HCT116 (cell line): ENCODE data around the gene STMND1. TPM values are rescaled to one million over a fixed set of nuclear protein-coding genes. Genes with fewer than 3 reads are reported as not detected.

Experiments
- ATAC-seq: fragments of 200-7000 bp; cut with Tn5 transposase; 2 replicates; pipeline ENCODE4 v1.9.1; 2020; ENCODE audit warnings: mild to moderate bottlenecking, moderate library complexity
- BruUV-seq: library from RNA; stranded (reverse); fragments of 400-500 nt; replicated peaks from 2 replicates; lab custom pipeline; 2021; lab: Mats Ljungman, UMichigan
- CTCF ChIA-PET: fragments of 300-600 bp; sonication (Branson Sonifier 250); formaldehyde crosslinking; loops from one replicate; lab custom pipeline; 2021; ENCODE audit warnings: antibody characterized with exemption; lab: Charles Lee
- POLR2A ChIA-PET: fragments of 300-600, 350-600 bp; sonication (Branson Sonifier 250); formaldehyde crosslinking; loops from one replicate; lab custom pipeline; 2021; ENCODE audit warnings: antibody characterized with exemption; lab: Charles Lee
- RAD21 ChIA-PET, 2 experiments: fragments of 300-600 bp; sonication (Branson Sonifier 250); formaldehyde crosslinking; loops; one replicate each; lab custom pipeline; 2023; ENCODE audit warnings: low total read pairs in 2 of 2; ENCODE audit not compliant: uncharacterized antibody in 2 of 2, unreplicated experiment in 2 of 2, low non-redundant PET in 1 of 2; lab: Charles Lee
- DNase-seq: peaks from one replicate; pipeline ENCODE4 v3.0.0-alpha.2; 2010; ENCODE audit warnings: low read depth, low spot score
- H2AFZ ChIP-seq: fragments of 200-600 bp; shearing (Covaris generic), sonication (generic); 2 replicates; pipeline ENCODE4 v1.6.1; 2017; ENCODE audit warnings: low read depth, mixed run types, mixed read lengths, antibody characterized with exemption, low read length; ENCODE audit not compliant: poor library complexity, severe bottlenecking
- H3K27ac ChIP-seq: 2 replicates; pipeline ENCODE4 v1.5.1; 2012; ENCODE audit warnings: low read depth, low read length
- H3K27me3 ChIP-seq: fragments of 200-600 bp; sonication (generic); 2 replicates; pipeline ENCODE4 v1.6.1; 2016; ENCODE audit warnings: mixed run types, low read length, mixed read lengths; ENCODE audit not compliant: insufficient read depth
- H3K36me3 ChIP-seq, 2 experiments: fragments of 200-500 bp in 1 of 2; fragments of 200-600 bp in 1 of 2; sonication (Bioruptor generic) in 1 of 2; sonication (generic) in 1 of 2; 2 replicates each; pipeline versions ENCODE4 v1.5.1 to v1.6.1; 2014 to 2016; ENCODE audit warnings: low read length in 2 of 2, inconsistent platforms in 1 of 2, mixed read lengths in 1 of 2, mixed run types in 1 of 2; ENCODE audit not compliant: insufficient read depth in 2 of 2, control insufficient read depth in 1 of 2
- H3K4me1 ChIP-seq, 2 experiments: fragments of 200-600 bp in 1 of 2; sonication (generic) in 1 of 2; 2 replicates each; pipeline versions ENCODE4 v1.5.1 to v1.6.1; 2012 to 2017; ENCODE audit warnings: low read length in 2 of 2, inconsistent platforms in 1 of 2, mild to moderate bottlenecking in 1 of 2, mixed read lengths in 1 of 2, mixed run types in 1 of 2, moderate library complexity in 1 of 2; ENCODE audit not compliant: insufficient read depth in 2 of 2, control insufficient read depth in 1 of 2
- H3K4me2 ChIP-seq: fragments of 200-600 bp; sonication (generic); 2 replicates; pipeline ENCODE4 v1.6.1; 2017; ENCODE audit warnings: mixed run types, low read length, mixed read lengths
- H3K4me3 ChIP-seq, 2 experiments: fragments of 200-600 bp in 1 of 2; sonication (generic) in 1 of 2; replicated peaks in 1 of 2; 2 replicates each; pipeline ENCODE4 v1.5.1; 2011 to 2016; ENCODE audit warnings: low read length in 2 of 2, control low read depth in 1 of 2, low read depth in 1 of 2, mild to moderate bottlenecking in 1 of 2, mixed read lengths in 1 of 2, mixed run types in 1 of 2
- H3K79me2 ChIP-seq: fragments of 200-600 bp; sonication (generic); 2 replicates; pipeline ENCODE4 v1.6.1; 2017; ENCODE audit warnings: mild to moderate bottlenecking, mixed run types, low read length, moderate library complexity, mixed read lengths; ENCODE audit not compliant: insufficient read depth
- H3K9ac ChIP-seq: fragments of 200-600 bp; sonication (generic); 2 replicates; pipeline ENCODE4 v1.6.1; 2016; ENCODE audit warnings: low read length, mixed read lengths
- H3K9me2 ChIP-seq: fragments of 200-600 bp; sonication (generic), shearing (Covaris generic); 2 replicates; pipeline ENCODE4 v1.6.1; 2017; ENCODE audit warnings: mixed run types, mild to moderate bottlenecking, moderate library complexity; ENCODE audit not compliant: insufficient read depth
- H3K9me3 ChIP-seq, 2 experiments: fragments of 200-500 bp in 1 of 2; fragments of 200-600 bp in 1 of 2; sonication (Bioruptor generic) in 1 of 2; sonication (generic) in 1 of 2; 2 replicates each; pipeline ENCODE4 v1.6.1; 2014 to 2017; ENCODE audit warnings: low read length in 2 of 2, mixed read lengths in 2 of 2, inconsistent platforms in 1 of 2, low read depth in 1 of 2, mild to moderate bottlenecking in 1 of 2, mixed run types in 1 of 2, moderate library complexity in 1 of 2; ENCODE audit not compliant: control insufficient read depth in 1 of 2, insufficient read depth in 1 of 2
- H4K20me1 ChIP-seq: fragments of 200-600 bp; sonication (generic), shearing (Covaris generic); 2 replicates; pipeline ENCODE4 v1.6.1; 2017; ENCODE audit warnings: mixed run types, mild to moderate bottlenecking, moderate library complexity; ENCODE audit not compliant: insufficient read depth
- CBX3 ChIP-seq: IDR thresholded peaks from 2 replicates; pipeline ENCODE4 v1.6.1; 2012; ENCODE audit warnings: low read depth
- CEBPB ChIP-seq: IDR thresholded peaks from 2 replicates; pipeline ENCODE4 v1.6.1; 2012; ENCODE audit warnings: low read depth
- EGR1 ChIP-seq: IDR thresholded peaks from 2 replicates; pipeline ENCODE4 v1.6.1; 2012; ENCODE audit warnings: low read depth
- ELF1 ChIP-seq: IDR thresholded peaks from 2 replicates; pipeline ENCODE4 v1.6.1; 2012; ENCODE audit warnings: low read depth, borderline replicate concordance
- EZH2 ChIP-seq: fragments of 200-600 bp; sonication (generic); IDR thresholded peaks from 2 replicates; pipeline ENCODE4 v1.6.1; 2017; ENCODE audit warnings: antibody characterized with exemption, mixed run types
- FOSL1 ChIP-seq: IDR thresholded peaks from 2 replicates; pipeline ENCODE4 v1.6.1; 2012; ENCODE audit warnings: low read depth
- JUND ChIP-seq: IDR thresholded peaks from 2 replicates; pipeline ENCODE4 v1.6.1; 2012
- POLR2A ChIP-seq: IDR thresholded peaks from 2 replicates; pipeline ENCODE4 v1.7.0; 2011; ENCODE audit warnings: borderline replicate concordance; ENCODE audit not compliant: insufficient read depth, insufficient read length; ENCODE audit errors: extremely low read depth
- POLR2AphosphoS5 ChIP-seq: IDR thresholded peaks from 2 replicates; pipeline ENCODE4 v1.6.1; 2011; ENCODE audit warnings: mild to moderate bottlenecking, low read depth, low read length, moderate library complexity
- SIN3A ChIP-seq: IDR thresholded peaks from 2 replicates; pipeline ENCODE4 v1.6.1; 2012; ENCODE audit warnings: low read depth
- SP1 ChIP-seq: IDR thresholded peaks from 2 replicates; pipeline ENCODE4 v1.6.1; 2012; ENCODE audit warnings: low read depth
- SRF ChIP-seq: IDR thresholded peaks from 2 replicates; pipeline ENCODE4 v1.6.1; 2012; ENCODE audit warnings: low read depth
- YY1 ChIP-seq: IDR thresholded peaks from 2 replicates; pipeline ENCODE4 v1.6.1; 2011; ENCODE audit warnings: low read length, low read depth, moderate library complexity, mild to moderate bottlenecking; ENCODE audit not compliant: insufficient replicate concordance; ENCODE audit errors: extremely low read depth
- ZFX ChIP-seq: fragments of 450-650 bp; IDR thresholded peaks from 2 replicates; pipeline ENCODE4 v1.6.1; 2017
- intact Hi-C: fragments of 100-400 bp; cut with micrococcal nuclease; formaldehyde crosslinking; loops from 2 replicates; pipeline ENCODE4 v1.10.0; 2022
- total RNA-seq: library from RNA; stranded (reverse); gene quantifications from one replicate; pipeline ENCODE4 v1.2.1, GENCODE V29; 2021; ENCODE audit not compliant: unreplicated experiment
- TF ChIP-seq, protein P1 (sequence below): IDR thresholded peaks from 2 replicates; pipeline ENCODE4 v1.6.1; 2012
- TF ChIP-seq, protein P2 (sequence below): IDR thresholded peaks from 2 replicates; pipeline ENCODE4 v1.6.1; 2012; ENCODE audit warnings: low read depth
- TF ChIP-seq, protein P3 (sequence below): IDR thresholded peaks from 2 replicates; pipeline ENCODE4 v1.6.1; 2012

Gene STMND1
- total RNA-seq, 1 experiment from 2014 or later, result not detected

DNA sequence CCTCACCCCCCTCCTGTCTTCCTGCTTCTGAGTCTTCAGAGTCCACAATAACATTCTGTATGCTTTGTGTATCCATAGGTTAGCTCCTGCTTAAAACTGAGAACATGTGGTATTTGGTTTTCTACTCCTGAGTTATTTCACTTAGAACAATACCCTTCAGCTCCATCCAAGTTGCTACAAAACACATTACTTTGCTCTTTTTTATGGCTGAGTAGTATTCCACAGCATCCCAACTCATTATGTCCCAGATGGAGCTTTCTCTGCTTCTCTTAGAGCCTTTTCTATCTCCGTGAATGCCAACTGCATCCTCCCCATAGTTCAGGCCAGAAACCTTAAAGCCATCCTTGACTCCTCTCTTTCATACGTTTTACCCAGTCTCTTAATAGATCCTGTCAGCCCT is 55.8 kb downstream of the STMND1 start:
- Histone ChIP-seq H3K4me1 (no peaks in the 10 kb centered on the region), H3K4me2 (no peak overlapping the region), H3K27ac (no peak overlapping the region), H4K20me1 (no peaks in the 10 kb centered on the region), H3K9me3 (peaks cover 0 to 5% of the 10 kb centered on the region in 2 experiments; a peak in 2 of 4 replicates), H3K36me3 (no peaks in the 10 kb centered on the region), H3K27me3 (no peaks in the 10 kb centered on the region), H3K9me2 (no peaks in the 10 kb centered on the region), H3K79me2 (no peaks in the 10 kb centered on the region), H2AFZ (no peak overlapping the region), H3K4me3 (no peak overlapping the region), H3K9ac (no peak overlapping the region)
- POLR2A ChIA-PET, result no interaction called here
- TF ChIP-seq, protein P1, sequence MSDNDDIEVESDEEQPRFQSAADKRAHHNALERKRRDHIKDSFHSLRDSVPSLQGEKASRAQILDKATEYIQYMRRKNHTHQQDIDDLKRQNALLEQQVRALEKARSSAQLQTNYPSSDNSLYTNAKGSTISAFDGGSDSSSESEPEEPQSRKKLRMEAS, result no peak
- no peak for TF ChIP-seq YY1
- no peak for ATAC-seq
- intact Hi-C loops, result loop anchor here (2.0 to 5.0 kb wide), 2 partner anchors 647 to 660 kb away; no protein-coding TSS in a partner anchor
- CTCF ChIA-PET, result interaction anchor here (0.6 to 3.6 kb wide), 3 partner anchors 375 to 428 kb away, joined by 3 to 18 read pairs (median 6); no protein-coding TSS in a partner anchor
- BruUV-seq, result no TSS peak
- DNase-seq, result no peak
- RAD21 ChIA-PET, result no interaction called here

DNA sequence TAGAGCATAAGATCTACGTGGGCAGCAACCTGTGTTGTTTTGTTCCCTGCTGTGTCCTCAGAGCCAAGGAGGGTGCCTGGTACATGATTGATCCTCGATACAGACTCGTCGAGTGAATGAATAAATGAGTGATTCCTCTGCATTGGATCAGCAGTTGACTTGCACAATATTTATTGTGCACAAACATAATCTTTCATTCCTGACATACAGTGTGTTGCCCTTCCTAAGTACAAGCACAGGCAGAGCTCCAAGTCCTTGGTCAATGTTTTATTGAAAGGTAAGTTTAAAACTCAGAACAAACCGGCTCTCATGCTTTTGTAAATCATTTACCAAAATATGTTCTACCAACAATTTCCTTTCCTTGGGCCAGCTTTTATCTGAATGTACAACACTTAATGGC is 57.4 kb downstream of the STMND1 start:
- Histone ChIP-seq H3K9ac (no peak overlapping the region), H4K20me1 (no peaks in the 10 kb centered on the region), H3K4me1 (no peaks in the 10 kb centered on the region), H3K79me2 (no peaks in the 10 kb centered on the region), H3K27ac (no peak overlapping the region), H3K4me2 (no peak overlapping the region), H3K9me3 (no peaks in the 10 kb centered on the region), H3K27me3 (no peaks in the 10 kb centered on the region), H3K36me3 (no peaks in the 10 kb centered on the region), H2AFZ (no peak overlapping the region), H3K4me3 (no peak overlapping the region), H3K9me2 (no peaks in the 10 kb centered on the region)
- DNase-seq, result no peak
- no TSS peak for BruUV-seq
- ChIA-PET RAD21 (no interaction called here), POLR2A (no interaction called here), CTCF (no interaction called here)
- intact Hi-C loops, result loop anchor here (5.0 kb wide), 1 partner anchor 658 kb away; no protein-coding TSS in a partner anchor
- no peak for ATAC-seq
- TF ChIP-seq, protein P1, result no peak
- TF ChIP-seq, protein P2, sequence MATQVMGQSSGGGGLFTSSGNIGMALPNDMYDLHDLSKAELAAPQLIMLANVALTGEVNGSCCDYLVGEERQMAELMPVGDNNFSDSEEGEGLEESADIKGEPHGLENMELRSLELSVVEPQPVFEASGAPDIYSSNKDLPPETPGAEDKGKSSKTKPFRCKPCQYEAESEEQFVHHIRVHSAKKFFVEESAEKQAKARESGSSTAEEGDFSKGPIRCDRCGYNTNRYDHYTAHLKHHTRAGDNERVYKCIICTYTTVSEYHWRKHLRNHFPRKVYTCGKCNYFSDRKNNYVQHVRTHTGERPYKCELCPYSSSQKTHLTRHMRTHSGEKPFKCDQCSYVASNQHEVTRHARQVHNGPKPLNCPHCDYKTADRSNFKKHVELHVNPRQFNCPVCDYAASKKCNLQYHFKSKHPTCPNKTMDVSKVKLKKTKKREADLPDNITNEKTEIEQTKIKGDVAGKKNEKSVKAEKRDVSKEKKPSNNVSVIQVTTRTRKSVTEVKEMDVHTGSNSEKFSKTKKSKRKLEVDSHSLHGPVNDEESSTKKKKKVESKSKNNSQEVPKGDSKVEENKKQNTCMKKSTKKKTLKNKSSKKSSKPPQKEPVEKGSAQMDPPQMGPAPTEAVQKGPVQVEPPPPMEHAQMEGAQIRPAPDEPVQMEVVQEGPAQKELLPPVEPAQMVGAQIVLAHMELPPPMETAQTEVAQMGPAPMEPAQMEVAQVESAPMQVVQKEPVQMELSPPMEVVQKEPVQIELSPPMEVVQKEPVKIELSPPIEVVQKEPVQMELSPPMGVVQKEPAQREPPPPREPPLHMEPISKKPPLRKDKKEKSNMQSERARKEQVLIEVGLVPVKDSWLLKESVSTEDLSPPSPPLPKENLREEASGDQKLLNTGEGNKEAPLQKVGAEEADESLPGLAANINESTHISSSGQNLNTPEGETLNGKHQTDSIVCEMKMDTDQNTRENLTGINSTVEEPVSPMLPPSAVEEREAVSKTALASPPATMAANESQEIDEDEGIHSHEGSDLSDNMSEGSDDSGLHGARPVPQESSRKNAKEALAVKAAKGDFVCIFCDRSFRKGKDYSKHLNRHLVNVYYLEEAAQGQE, result no peak
- TF ChIP-seq EZH2 (no peak), POLR2AphosphoS5 (no peak), POLR2A (no peak), ELF1 (no peak), SP1 (no peak), EGR1 (no peak), JUND (no peak), CBX3 (no peak), FOSL1 (no peak), YY1 (no peak), SIN3A (no peak), SRF (no peak), CEBPB (no peak), ZFX (no peak)
- TF ChIP-seq, protein P3, sequence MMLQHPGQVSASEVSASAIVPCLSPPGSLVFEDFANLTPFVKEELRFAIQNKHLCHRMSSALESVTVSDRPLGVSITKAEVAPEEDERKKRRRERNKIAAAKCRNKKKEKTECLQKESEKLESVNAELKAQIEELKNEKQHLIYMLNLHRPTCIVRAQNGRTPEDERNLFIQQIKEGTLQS, result no peak
